Bone marrow (tissue), 2 donors: ENCODE results near the gene GALNT16.
"Not testable (repeated sequence)": the region's sequence is repeated elsewhere in the genome, so short reads cannot be mapped to it uniquely, and the experiment has no call there.

Source experiments
- DNase-seq, 2 donors: peaks; one replicate each; lab custom pipeline; 2025; lab: John Stamatoyannopoulos, UW

GALNT16 gene

DNA sequence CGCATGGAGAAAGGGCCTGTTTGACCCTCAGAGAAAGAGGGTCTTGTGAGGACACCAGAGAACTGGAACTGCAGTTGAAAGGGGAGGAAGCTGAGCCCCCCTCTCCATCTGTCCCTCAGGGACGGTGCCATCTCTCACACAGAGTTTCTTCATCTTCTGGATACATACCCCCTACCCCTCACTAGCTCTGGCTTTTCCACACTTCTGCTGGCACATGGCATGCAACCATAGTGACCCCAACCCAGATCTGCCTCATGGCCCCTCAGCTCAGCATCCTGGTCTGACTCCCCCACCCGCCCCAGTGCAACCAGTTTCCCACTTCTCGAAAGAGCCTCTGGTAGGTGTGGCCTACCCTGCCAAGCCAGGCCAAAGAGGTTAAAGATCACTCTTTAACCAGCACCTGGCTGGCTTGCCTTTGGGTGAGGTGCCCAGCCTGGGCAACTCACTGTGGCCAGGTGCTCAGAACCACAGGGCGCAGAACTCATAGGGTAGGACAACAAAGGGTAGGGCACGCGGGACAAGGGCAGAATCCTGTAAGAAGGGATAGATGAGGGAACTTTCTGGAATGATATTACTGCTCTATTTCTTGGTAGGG, 25.8 kb downstream of the GALNT16 start:
- DNase-seq, result no peak

GRCh38 chr14:69287098-69288010, 27.4 kb downstream of the GALNT16 start:
- DNase-seq, result no peak

- DNase-seq, result no peak
These were observed 28.2 kb downstream of the GALNT16 start for GRCh38 chr14:69288011-69288771.

- DNase-seq, result no peak
These were observed 29.2 kb downstream of the GALNT16 start for GRCh38 chr14:69288956-69289705.

DNA sequence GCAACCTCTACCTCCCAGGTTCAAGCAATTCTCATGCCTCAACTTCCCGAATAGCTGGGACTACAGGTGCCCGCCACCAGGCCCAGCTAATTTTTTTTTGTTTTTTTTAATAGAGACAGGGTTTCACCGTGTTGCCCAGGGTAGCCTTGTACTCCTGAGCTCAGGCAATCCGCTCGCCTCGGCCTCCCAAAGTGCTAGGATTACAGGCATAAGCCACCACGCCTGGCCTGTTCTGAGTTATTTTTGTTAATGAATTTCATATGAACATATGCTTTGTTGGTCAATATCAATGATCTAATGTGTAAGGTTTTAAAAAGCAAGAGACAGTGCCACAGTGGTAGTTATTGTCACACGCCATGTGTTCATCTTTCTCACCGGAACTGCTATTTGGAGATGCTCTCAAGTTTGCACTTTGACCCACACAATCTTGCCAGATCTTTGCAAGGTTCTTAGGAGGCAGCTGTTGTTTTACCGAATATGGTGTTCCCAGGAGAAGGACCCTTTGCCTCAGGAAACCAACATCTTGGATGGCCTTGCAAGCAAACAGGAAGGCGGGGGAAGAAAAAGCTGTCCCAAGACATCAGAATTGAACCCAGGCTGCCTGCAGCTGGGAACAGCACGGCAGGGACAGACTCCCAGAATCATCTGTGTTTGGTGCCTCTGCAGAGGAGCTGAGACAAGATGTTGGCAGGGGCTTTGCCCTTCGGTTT, 30.0 kb downstream of the GALNT16 start:
- DNase-seq, result no peak

- not testable (repeated sequence) for DNase-seq
These were observed 30.9 kb downstream of the GALNT16 start for GRCh38 chr14:69290881-69291280.

DNA sequence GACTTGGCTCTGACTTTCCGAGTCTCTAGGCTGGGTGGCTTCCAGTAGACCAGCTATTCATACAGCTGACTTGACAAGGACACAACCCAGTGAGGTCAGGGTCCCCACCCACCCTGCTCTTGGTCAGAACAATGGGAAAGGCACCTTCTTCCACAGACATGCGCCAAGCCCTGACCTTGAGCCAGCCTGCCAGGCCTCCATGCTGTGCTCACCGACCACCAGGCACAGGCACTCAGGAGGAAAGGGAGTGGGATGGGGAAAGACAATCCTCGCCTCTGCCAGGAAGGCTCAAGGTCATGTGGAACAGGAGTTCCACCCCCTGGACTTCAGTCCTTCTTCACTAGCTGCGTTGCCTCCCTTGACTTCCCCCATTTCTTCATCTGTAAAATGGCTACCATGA, 31.4 kb downstream of the GALNT16 start:
- DNase-seq, result no peak

GRCh38 chr14:69291891-69292561, 32.1 kb downstream of the GALNT16 start:
- no peak for DNase-seq

- DNase-seq, result no peak
These were observed 38.4 kb downstream of the GALNT16 start for GRCh38 chr14:69298131-69299071.

GRCh38 chr14:69299286-69300035, 39.5 kb downstream of the GALNT16 start:
- no peak for DNase-seq

GRCh38 chr14:69300601-69301221, 40.8 kb downstream of the GALNT16 start:
- no peak for DNase-seq

DNA sequence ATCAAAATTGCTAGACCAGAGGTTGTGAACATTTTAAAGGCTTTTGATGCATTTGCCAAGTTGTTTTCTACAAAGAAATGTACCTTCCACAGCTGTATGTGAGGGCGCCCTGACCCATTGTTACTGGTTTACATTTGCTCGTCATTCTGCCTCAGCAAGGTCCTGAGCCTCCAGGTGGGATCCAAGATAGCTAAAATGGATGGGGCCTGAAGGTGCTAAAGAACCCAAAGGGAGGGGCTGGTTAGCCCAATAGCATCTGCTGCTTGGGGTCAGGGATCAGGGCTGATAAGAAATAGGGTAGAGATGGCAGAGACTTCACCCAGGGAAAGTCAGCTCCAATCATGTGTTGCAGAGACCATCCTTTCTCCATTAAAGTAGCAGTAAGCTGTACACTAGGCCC, 43.1 kb downstream of the GALNT16 start:
- no peak for DNase-seq

GRCh38 chr14:69312608-69313007, 52.6 kb downstream of the GALNT16 start:
- DNase-seq, result no peak

- no peak for DNase-seq
These were observed 53.2 kb downstream of the GALNT16 start for GRCh38 chr14:69313176-69313575.

GRCh38 chr14:69314327-69314726, 54.4 kb downstream of the GALNT16 start:
- DNase-seq, result no peak

DNA sequence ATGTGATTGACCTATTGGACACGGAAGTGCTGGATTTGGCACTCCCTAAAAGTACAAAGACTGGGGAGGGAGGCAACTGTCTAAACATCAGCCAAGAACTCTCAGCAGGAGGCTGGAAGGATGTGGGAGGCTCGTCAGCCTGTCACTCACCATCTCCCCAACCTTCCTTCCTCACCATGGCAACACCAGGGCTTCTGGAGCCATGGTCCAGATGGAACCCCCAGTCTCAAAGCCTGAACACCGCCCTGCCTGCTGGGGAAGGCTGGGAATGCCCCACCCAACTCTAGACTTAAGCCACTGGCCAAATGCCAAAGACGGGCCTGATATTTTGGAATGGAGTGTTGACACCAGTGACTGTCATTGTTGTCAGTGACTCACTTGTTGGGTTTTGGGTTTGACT, 55.3 kb downstream of the GALNT16 start:
- no peak for DNase-seq

- DNase-seq, result no peak
These were observed 56.6 kb downstream of the GALNT16 start for GRCh38 chr14:69316449-69317101.
